ENCODE measurements around the gene MUS81. TPM values are rescaled to one million over a fixed set of nuclear protein-coding genes. Genes with fewer than 3 reads are reported as not detected.
"Not testable (repeated sequence)": the region's sequence is repeated elsewhere in the genome, so short reads cannot be mapped to it uniquely, and the experiment has no call there.

Gene MUS81
- total RNA-seq, 1 donor = 71.2 TPM

DNA sequence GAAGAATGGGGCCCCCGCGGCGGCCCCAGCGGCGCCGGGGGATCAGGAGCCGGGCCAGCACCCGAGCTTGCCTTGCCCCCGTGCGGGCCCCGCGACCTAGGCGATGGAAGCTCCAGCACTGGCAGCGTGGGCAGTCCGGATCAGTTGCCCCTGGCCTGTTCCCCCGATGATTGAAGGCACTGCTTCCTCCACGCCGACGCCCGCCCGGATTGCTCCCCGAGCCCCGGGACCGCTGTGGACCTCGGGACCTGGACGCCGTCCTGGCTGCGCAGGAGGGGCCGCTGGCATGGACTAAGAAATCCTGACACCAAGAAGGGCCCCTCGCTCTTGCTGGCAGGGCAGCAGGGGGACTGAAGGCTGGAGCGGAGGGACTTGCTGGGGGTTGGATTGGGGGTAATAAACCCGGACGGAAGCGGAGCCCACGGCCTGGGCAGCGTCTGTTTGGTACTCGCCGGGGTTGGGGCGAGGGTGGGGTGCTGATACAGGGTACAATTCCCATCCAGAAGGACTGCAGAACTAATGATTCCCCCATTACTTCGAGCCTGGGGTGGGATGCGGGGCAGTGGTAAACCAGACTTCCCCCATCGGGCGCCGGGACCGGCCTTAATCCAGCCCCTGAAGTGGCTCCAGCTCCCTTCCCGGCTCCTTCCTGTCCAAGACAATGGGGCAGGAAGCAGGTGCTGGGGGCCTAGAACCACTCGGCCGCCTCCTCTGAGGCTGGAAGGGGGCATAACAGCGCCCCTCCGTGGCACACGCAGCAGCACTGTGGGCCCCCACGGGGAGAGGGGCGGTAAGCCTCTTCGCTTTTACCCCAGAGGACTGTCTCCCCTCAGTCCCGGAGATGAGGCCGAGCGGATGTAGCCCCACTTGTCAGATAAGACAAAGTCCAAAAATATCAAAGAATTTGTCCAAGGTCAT, 31.2 kb downstream of the MUS81 start:
- H3K4me3 ChIP-seq (ENCODE audit: low read depth, low read length) = peak overlapping the region; percentile 63
- peak; percentile 27 for TF ChIP-seq CTCF (IDR thresholded peaks at IDR 0.05; ENCODE audit: insufficient read depth, low read depth, low read length)
- DNase-seq (ENCODE audit: low read depth) = no peak

DNA sequence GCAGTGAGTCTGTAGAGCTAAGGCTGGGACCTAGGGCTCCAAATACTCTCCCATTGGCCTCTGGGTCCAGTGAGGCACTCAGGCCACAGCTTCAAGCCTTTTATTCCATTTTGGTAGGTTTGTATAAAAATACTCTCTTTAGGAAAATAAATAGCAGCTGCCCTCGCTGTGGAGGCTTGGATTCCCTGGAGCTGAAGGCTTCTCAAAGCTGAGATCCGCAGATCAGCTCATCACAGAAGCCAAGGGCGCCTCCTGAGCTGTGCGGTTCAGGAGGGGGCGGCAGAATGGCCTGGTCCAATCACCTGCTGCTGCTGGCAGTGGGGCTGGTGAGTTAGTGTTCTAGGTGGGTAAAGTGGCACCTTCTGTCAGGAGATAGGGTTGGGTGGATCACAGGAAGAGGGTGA, 31.9 kb downstream of the MUS81 start:
- not testable (repeated sequence) for DNase-seq (ENCODE audit: low read depth)
- H3K4me3 ChIP-seq (ENCODE audit: low read depth, low read length) = peak overlapping the region; percentile 63

DNA sequence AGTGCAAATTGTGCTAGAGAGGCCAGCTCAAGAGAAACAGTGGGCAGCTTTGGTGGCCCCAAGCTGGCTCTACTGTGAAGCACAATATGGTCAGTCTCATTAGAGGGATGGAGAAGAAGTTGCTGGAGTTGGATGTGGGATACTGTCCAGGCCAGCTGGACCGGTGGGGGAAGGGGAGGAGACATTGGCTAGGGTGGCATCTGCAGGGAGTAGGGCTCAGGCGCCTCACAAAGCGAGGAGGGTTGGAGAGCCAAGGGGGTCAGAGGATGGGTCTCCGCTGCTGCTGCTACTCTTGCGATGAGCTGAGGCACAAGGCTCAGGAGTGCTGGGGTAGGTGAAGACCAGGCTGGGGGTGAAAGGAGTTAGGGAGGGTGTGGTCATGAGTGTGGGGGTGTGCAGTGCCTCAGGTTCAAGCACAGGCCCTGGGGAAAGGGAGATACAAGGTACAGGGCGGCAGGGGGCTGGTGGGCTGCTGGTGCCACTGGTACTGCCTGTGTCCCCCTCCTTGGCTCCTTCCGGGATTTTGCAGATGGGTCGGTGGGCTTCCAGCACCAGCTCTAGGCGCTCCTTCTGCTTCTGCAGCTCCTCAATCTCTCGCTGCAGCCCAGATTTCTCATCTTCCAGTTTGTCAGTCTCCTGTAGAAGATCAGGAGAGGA, 32.6 kb downstream of the MUS81 start:
- no peak for TF ChIP-seq CTCF (IDR thresholded peaks at IDR 0.05; ENCODE audit: insufficient read depth, low read depth, low read length)
- no peak overlapping the region for H3K4me3 ChIP-seq (ENCODE audit: low read depth, low read length)
- no peak for DNase-seq (ENCODE audit: low read depth)

- DNase-seq (ENCODE audit: low read depth) = no peak
- no peak overlapping the region for H3K4me3 ChIP-seq (ENCODE audit: low read depth, low read length)
- no peak for TF ChIP-seq CTCF (IDR thresholded peaks at IDR 0.05; ENCODE audit: insufficient read depth, low read depth, low read length)
These were observed 33.9 kb downstream of the MUS81 start for GRCh38 chr11:65894034-65894591.

GRCh38 chr11:65895482-65895981, 35.3 kb downstream of the MUS81 start:
- TF ChIP-seq CTCF (IDR thresholded peaks at IDR 0.05; ENCODE audit: insufficient read depth, low read depth, low read length) = no peak
- no peak overlapping the region for H3K4me3 ChIP-seq (ENCODE audit: low read depth, low read length)
- no peak for DNase-seq (ENCODE audit: low read depth)

DNA sequence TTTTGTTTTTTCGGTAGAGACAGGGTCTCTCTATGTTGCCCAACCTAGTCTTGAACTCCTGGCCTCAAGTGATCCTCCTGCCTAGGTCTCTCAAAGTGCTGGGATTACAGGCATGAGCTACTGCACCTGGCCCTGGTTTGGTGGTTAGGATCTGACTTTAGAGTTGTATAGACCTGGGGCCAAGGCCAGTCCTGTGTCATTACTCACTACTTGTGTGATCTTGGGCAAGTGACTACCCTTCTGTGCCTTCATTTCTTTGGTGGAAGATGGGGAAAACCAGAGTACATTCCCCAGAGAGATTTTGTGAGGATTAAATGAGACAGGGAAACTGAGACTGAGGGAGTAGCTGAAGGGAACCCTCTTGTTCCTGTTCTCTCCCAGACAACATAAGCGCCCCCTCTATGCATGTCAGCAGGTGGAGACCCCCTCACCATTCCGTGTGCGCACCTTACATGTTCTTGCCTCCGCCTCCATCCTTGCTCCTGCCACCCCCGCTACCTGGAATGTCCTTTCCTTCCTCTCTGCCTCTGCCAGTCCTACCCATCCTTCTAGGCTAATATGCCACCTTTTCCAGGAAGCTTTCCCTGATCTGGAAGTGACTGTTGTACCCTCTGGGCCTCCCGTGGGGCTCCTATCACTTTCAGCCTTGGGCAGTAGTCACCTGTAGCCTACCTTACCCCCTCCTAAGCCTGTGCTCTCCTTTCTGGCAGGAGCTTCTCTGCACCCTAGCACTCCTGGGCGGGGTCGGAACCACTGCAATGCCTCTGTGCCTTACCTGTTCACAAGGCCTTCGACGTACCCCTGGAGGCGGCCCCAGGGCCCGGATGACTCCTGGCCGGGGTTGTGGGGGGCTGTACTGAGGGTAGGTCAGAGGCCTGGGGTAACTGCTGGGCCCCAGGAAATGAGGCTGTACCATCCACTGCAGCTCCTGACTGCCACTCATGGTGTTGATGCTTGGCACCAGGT, 36.1 kb downstream of the MUS81 start:
- no peak for DNase-seq (ENCODE audit: low read depth)
- H3K4me3 ChIP-seq (ENCODE audit: low read depth, low read length) = no peak overlapping the region
- TF ChIP-seq CTCF (IDR thresholded peaks at IDR 0.05; ENCODE audit: insufficient read depth, low read depth, low read length) = no peak

Data from fibroblast of villous mesenchyme (primary cell).